SK-N-SH (cell line): ENCODE data around the gene AOAH. TPM values are rescaled to one million over a fixed set of nuclear protein-coding genes. Genes with fewer than 3 reads are reported as not detected.

Experiments
- CTCF ChIA-PET: fragments of 300-600, 350-600 bp; formaldehyde crosslinking; extraction: SDS; loops from one replicate; lab custom pipeline; 2021; lab: Yijun Ruan, JAX
- POLR2A ChIA-PET: fragments of 350-600 bp; sonication (Branson Sonifier 250); formaldehyde crosslinking; extraction: SDS; loops from one replicate; lab custom pipeline; 2020; ENCODE audit warnings: antibody characterized with exemption, inconsistent platforms; lab: Yijun Ruan, JAX
- DNase-seq: peaks from one replicate; pipeline ENCODE4 v3.0.0; 2012
- H2AFZ ChIP-seq: fragments of 200-600 bp; sonication (generic); 2 replicates; pipeline ENCODE4 v1.8.1; 2016; ENCODE audit warnings: antibody characterized with exemption, mild to moderate bottlenecking, low read depth
- H3F3A ChIP-seq: fragments of 200-600 bp; sonication (generic); replicated peaks from 2 replicates; pipeline ENCODE3; 2016; ENCODE audit warnings: antibody characterized with exemption, mild to moderate bottlenecking; ENCODE audit not compliant: insufficient read depth
- H3K27ac ChIP-seq, 2 experiments: fragments of 200-500 bp in 1 of 2; fragments of 200-600 bp in 1 of 2; sonication (Bioruptor generic) in 1 of 2; sonication (generic), shearing (Covaris generic) in 1 of 2; 2 replicates each; pipeline versions ENCODE4 v1.5.1 to v1.6.1; 2014 to 2016; ENCODE audit warnings: low read depth in 2 of 2, inconsistent platforms in 1 of 2, low read length in 1 of 2, mild to moderate bottlenecking in 1 of 2, mixed read lengths in 1 of 2
- H3K27me3 ChIP-seq: fragments of 200-600 bp; sonication (generic), shearing (Covaris generic); 2 replicates; pipeline ENCODE4 v1.6.1; 2016; ENCODE audit warnings: mixed run types; ENCODE audit not compliant: insufficient read depth
- H3K36me3 ChIP-seq, 2 experiments: fragments of 200-500 bp in 1 of 2; fragments of 200-600 bp in 1 of 2; sonication (Bioruptor generic) in 1 of 2; sonication (generic) in 1 of 2; replicated peaks in 1 of 2; 2 replicates each; pipeline versions ENCODE3 to v1.5.1; 2014 to 2016; ENCODE audit warnings: low read length in 1 of 2, mild to moderate bottlenecking in 1 of 2; ENCODE audit not compliant: insufficient read depth in 2 of 2, control insufficient read depth in 1 of 2
- H3K4me1 ChIP-seq, 2 experiments: fragments of 200-500 bp in 1 of 2; fragments of 200-600 bp in 1 of 2; sonication (Bioruptor generic) in 1 of 2; sonication (generic), shearing (Covaris generic) in 1 of 2; 2 replicates each; pipeline versions ENCODE4 v1.5.1 to v1.6.1; 2014 to 2016; ENCODE audit warnings: low read depth in 1 of 2, low read length in 1 of 2, mixed run types in 1 of 2; ENCODE audit not compliant: insufficient read depth in 2 of 2, control insufficient read depth in 1 of 2
- H3K4me2 ChIP-seq: fragments of 200-600 bp; sonication (generic), shearing (Covaris generic); 2 replicates; pipeline ENCODE4 v1.6.1; 2017; ENCODE audit warnings: mixed run types
- H3K4me3 ChIP-seq, 2 experiments: fragments of 200-500 bp in 1 of 2; fragments of 200-600 bp in 1 of 2; sonication (Bioruptor generic) in 1 of 2; sonication (generic), shearing (Covaris generic) in 1 of 2; 2 replicates each; pipeline versions ENCODE4 v1.5.1 to v1.8.1; 2014 to 2016; ENCODE audit warnings: low read depth in 2 of 2, inconsistent platforms in 1 of 2, low read length in 1 of 2, mild to moderate bottlenecking in 1 of 2, mixed read lengths in 1 of 2, moderate library complexity in 1 of 2
- H3K79me2 ChIP-seq: fragments of 200-600 bp; sonication (generic); 2 replicates; pipeline ENCODE4 v1.8.1; 2017; ENCODE audit warnings: mild to moderate bottlenecking; ENCODE audit not compliant: insufficient read depth
- H3K9ac ChIP-seq: fragments of 200-600 bp; sonication (generic); 2 replicates; pipeline ENCODE4 v1.6.1; 2017; ENCODE audit warnings: mixed run types
- H3K9me2 ChIP-seq: fragments of 200-600 bp; sonication (generic); 2 replicates; pipeline ENCODE4 v1.6.1; 2017; ENCODE audit warnings: mixed run types
- H3K9me3 ChIP-seq: fragments of 200-600 bp; sonication (generic); 2 replicates; pipeline ENCODE4 v1.6.1; 2017; ENCODE audit warnings: mixed run types, mild to moderate bottlenecking, moderate library complexity
- H4K20me1 ChIP-seq: fragments of 200-600 bp; sonication (generic); 2 replicates; pipeline ENCODE4 v1.6.1; 2017; ENCODE audit warnings: mild to moderate bottlenecking, mixed run types; ENCODE audit not compliant: insufficient read depth
- EP300 ChIP-seq, 2 experiments: IDR thresholded peaks; 2 replicates each; pipeline versions ENCODE4 v1.4.0 to v1.6.1; 2012; ENCODE audit warnings: borderline replicate concordance in 1 of 2, low read depth in 1 of 2, low read length in 1 of 2
- EZH2phosphoT487 ChIP-seq: fragments of 200-600 bp; sonication (generic); IDR thresholded peaks from 2 replicates; pipeline ENCODE4 v1.6.1; 2017; ENCODE audit warnings: low read depth, mixed run types, mild to moderate bottlenecking, antibody characterized with exemption, moderate library complexity, borderline replicate concordance
- FOXM1 ChIP-seq: IDR thresholded peaks from 2 replicates; pipeline ENCODE4 v1.4.0; 2012; ENCODE audit warnings: low read depth, mild to moderate bottlenecking
- GABPA ChIP-seq: IDR thresholded peaks from 2 replicates; pipeline ENCODE4 v1.4.0; 2012; ENCODE audit warnings: low read depth, mild to moderate bottlenecking
- GATA2 ChIP-seq: sonication (generic); formaldehyde crosslinking; IDR thresholded peaks from 2 replicates; pipeline ENCODE4 v1.5.0; 2020; ENCODE audit warnings: mild to moderate bottlenecking, missing genetic modification reagents
- JUND ChIP-seq: IDR thresholded peaks from 2 replicates; pipeline ENCODE4 v1.4.0; 2012
- MEF2A ChIP-seq: IDR thresholded peaks from 2 replicates; pipeline ENCODE4 v1.4.0; 2012; ENCODE audit warnings: low read depth, borderline replicate concordance
- MXI1 ChIP-seq: IDR thresholded peaks from 2 replicates; pipeline ENCODE4 v1.6.1; 2012; ENCODE audit warnings: mild to moderate bottlenecking, low read depth, low read length, improper control_type of control experiment
- PBX3 ChIP-seq: IDR thresholded peaks from 2 replicates; pipeline ENCODE4; 2012
- POLR2AphosphoS5 ChIP-seq: IDR thresholded peaks from 2 replicates; pipeline ENCODE4 v1.6.1; 2012; ENCODE audit warnings: low read depth, low read length
- RCOR1 ChIP-seq: fragments of 150-350 bp; IDR thresholded peaks from 2 replicates; pipeline ENCODE4 v1.6.1; 2017; ENCODE audit warnings: antibody characterized with exemption, low read length
- RXRA ChIP-seq: IDR thresholded peaks from 2 replicates; pipeline ENCODE4 v1.4.0; 2012; ENCODE audit warnings: low read depth, mild to moderate bottlenecking, borderline replicate concordance
- SIN3A ChIP-seq: IDR thresholded peaks from 2 replicates; pipeline ENCODE4 v1.6.1; 2012; ENCODE audit warnings: low read depth, mild to moderate bottlenecking, low read length, moderate library complexity, borderline replicate concordance
- TAF1 ChIP-seq: IDR thresholded peaks from 2 replicates; pipeline ENCODE4 v1.6.1; 2012; ENCODE audit warnings: low read depth, mild to moderate bottlenecking, low read length, moderate library complexity, borderline replicate concordance
- TEAD4 ChIP-seq: IDR thresholded peaks from 2 replicates; pipeline ENCODE4 v1.4.0; 2012; ENCODE audit warnings: mild to moderate bottlenecking, borderline replicate concordance; ENCODE audit not compliant: insufficient read depth
- YY1 ChIP-seq: IDR thresholded peaks from 2 replicates; pipeline ENCODE4 v1.4.0; 2012; ENCODE audit warnings: low read depth, mild to moderate bottlenecking
- ZBTB33 ChIP-seq: IDR thresholded peaks from 2 replicates; pipeline ENCODE4 v1.4.0; 2012; ENCODE audit warnings: low read depth, borderline replicate concordance
- WGBS: methylation state at CpG from one replicate; pipeline ENCODE4 v1.1.6; 2017; ENCODE audit warnings: low lambda C conversion rate; 5-methylcytosine and 5-hydroxymethylcytosine counted together
- polyA plus RNA-seq, 3 experiments: library from polyadenylated mRNA; depleted of rRNA; stranded (reverse); fragments of >200 nt; gene quantifications; 2 replicates each; pipeline ENCODE4 v1.2.3, GENCODE V29; 2012
- TF ChIP-seq, protein P1 (sequence below): fragments of 200-600 bp; sonication (generic); IDR thresholded peaks from 2 replicates; pipeline ENCODE4 v1.6.1; 2017; ENCODE audit warnings: antibody characterized with exemption, mild to moderate bottlenecking, moderate library complexity

Gene AOAH
- polyA plus RNA-seq, 1 of the 3 experiments (the other 2 are of a cell fraction), result not detected

DNA sequence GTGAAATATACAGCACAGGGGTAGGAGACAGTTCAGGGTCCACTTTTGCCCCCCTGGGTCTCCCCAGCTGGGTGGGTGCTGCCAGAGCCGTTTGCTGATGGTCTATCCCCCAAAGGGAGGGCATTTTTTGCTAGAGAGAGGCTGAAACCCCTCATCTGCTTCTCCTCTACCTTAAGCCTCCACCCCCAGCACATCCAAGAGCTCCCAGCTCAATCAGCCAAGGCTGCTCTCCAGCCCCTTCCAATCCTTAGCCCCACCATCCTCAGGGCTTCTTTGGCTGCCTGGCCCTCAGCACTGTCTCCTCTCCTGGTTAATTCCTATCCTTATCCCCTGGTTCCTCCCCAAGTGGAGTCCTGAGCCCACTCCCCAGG is 153.1 kb downstream of the AOAH start:
- DNase-seq, result no peak
- Histone ChIP-seq H3K79me2 (no peaks in the 10 kb centered on the region), H3K9ac (no peak overlapping the region), H3K4me1 (peaks cover 0 to 3% of the 10 kb centered on the region in 2 experiments; a peak in 1 of 4 replicates), H3F3A (no peaks in the 10 kb centered on the region), H3K4me3 (no peak overlapping the region), H2AFZ (no peak overlapping the region), H3K27ac (no peak overlapping the region), H3K36me3 (no peaks in the 10 kb centered on the region), H4K20me1 (no peaks in the 10 kb centered on the region), H3K4me2 (no peak overlapping the region), H3K9me2 (no peaks in the 10 kb centered on the region), H3K9me3 (no peaks in the 10 kb centered on the region), H3K27me3 (peaks cover 3% of the 10 kb centered on the region; the same call in 1 of the 2 replicates)
- no peak for TF ChIP-seq MXI1
- no peak for TF ChIP-seq FOXM1
- no peak for TF ChIP-seq RXRA
- TF ChIP-seq GATA2, result no peak
- TF ChIP-seq PBX3, result no peak
- no peak for TF ChIP-seq TEAD4
- no peak for TF ChIP-seq GABPA
- no peak for TF ChIP-seq JUND
- no peak for TF ChIP-seq EZH2phosphoT487
- TF ChIP-seq, protein P1, sequence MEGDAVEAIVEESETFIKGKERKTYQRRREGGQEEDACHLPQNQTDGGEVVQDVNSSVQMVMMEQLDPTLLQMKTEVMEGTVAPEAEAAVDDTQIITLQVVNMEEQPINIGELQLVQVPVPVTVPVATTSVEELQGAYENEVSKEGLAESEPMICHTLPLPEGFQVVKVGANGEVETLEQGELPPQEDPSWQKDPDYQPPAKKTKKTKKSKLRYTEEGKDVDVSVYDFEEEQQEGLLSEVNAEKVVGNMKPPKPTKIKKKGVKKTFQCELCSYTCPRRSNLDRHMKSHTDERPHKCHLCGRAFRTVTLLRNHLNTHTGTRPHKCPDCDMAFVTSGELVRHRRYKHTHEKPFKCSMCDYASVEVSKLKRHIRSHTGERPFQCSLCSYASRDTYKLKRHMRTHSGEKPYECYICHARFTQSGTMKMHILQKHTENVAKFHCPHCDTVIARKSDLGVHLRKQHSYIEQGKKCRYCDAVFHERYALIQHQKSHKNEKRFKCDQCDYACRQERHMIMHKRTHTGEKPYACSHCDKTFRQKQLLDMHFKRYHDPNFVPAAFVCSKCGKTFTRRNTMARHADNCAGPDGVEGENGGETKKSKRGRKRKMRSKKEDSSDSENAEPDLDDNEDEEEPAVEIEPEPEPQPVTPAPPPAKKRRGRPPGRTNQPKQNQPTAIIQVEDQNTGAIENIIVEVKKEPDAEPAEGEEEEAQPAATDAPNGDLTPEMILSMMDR, result no peak
- no peak for TF ChIP-seq POLR2AphosphoS5
- TF ChIP-seq TAF1, result no peak
- no peak for TF ChIP-seq RCOR1
- TF ChIP-seq EP300 (IDR thresholded peaks at IDR 0.05; ENCODE audit: borderline replicate concordance in 1 of 2, low read depth in 1 of 2, low read length in 1 of 2), result no peak
- no peak for TF ChIP-seq YY1
- no peak for TF ChIP-seq SIN3A
- TF ChIP-seq MEF2A, result no peak
- TF ChIP-seq ZBTB33, result no peak
- WGBS, result 0% methylated on average over 1 of the region's 1 CpG
- ChIA-PET POLR2A (no interaction called here), CTCF (interaction anchor here (0.7 kb wide), 2 partner anchors 84 to 252 kb away, joined by 3 to 5 read pairs; no protein-coding TSS in a partner anchor)
